ENCODE data around the gene SCN9A. TPM values are rescaled to one million over a fixed set of nuclear protein-coding genes. Genes with fewer than 3 reads are reported as not detected.

SCN9A gene
- total RNA-seq, 2 experiments from 2014 or later = not detected

- peaks cover 5% of the 10 kb centered on the region for H3K9me3 Mint-ChIP-seq (ENCODE audit: low read depth)
- no peak overlapping the region for H3K27ac Mint-ChIP-seq
- H3K27me3 Mint-ChIP-seq = no peaks in the 10 kb centered on the region
- DNase-seq (no peak), ATAC-seq (no peak)
- no peaks in the 10 kb centered on the region for H3K36me3 Mint-ChIP-seq
- no peaks in the 10 kb centered on the region for H3K4me1 Mint-ChIP-seq
- no peak overlapping the region for H3K4me3 Mint-ChIP-seq
- CTCF ChIA-PET = no interaction called here
Observed at GRCh38 chr2:166293984-166294383, 81.8 kb downstream of the SCN9A start.

- H3K4me1 Mint-ChIP-seq = no peaks in the 10 kb centered on the region
- DNase-seq (no peak), ATAC-seq (no peak)
- H3K27ac Mint-ChIP-seq = no peak overlapping the region
- H3K36me3 Mint-ChIP-seq = no peaks in the 10 kb centered on the region
- H3K4me3 Mint-ChIP-seq = no peak overlapping the region
- H3K9me3 Mint-ChIP-seq (ENCODE audit: low read depth) = no peaks in the 10 kb centered on the region
- CTCF ChIA-PET = no interaction called here
- no peaks in the 10 kb centered on the region for H3K27me3 Mint-ChIP-seq
Observed at GRCh38 chr2:166285215-166285614, 90.5 kb downstream of the SCN9A start.

- DNase-seq (no peak), ATAC-seq (no peak)
- Mint-ChIP-seq H3K27me3 (no peaks in the 10 kb centered on the region), H3K36me3 (no peaks in the 10 kb centered on the region), H3K27ac (no peak overlapping the region), H3K4me1 (no peaks in the 10 kb centered on the region), H3K9me3 (ENCODE audit: low read depth) (no peaks in the 10 kb centered on the region), H3K4me3 (no peak overlapping the region)
- CTCF ChIA-PET = no interaction called here
Observed at GRCh38 chr2:166284359-166284758, 91.4 kb downstream of the SCN9A start.

- no peak overlapping the region for H3K27ac Mint-ChIP-seq
Observed at GRCh38 chr2:166282154-166282553, 93.6 kb downstream of the SCN9A start.

GRCh38 chr2:166278856-166279255, 96.9 kb downstream of the SCN9A start:
- H3K4me3 Mint-ChIP-seq = no peak overlapping the region
- CTCF ChIA-PET = no interaction called here
- DNase-seq = no peak
- ATAC-seq = no peak
- no peaks in the 10 kb centered on the region for H3K9me3 Mint-ChIP-seq (ENCODE audit: low read depth)
- no peaks in the 10 kb centered on the region for H3K27me3 Mint-ChIP-seq
- no peaks in the 10 kb centered on the region for H3K4me1 Mint-ChIP-seq
- no peak overlapping the region for H3K27ac Mint-ChIP-seq
- H3K36me3 Mint-ChIP-seq = no peaks in the 10 kb centered on the region

More at GRCh38 chr2:166282154-166282553, 93.6 kb downstream of the SCN9A start:
- Mint-ChIP-seq H3K9me3 (ENCODE audit: low read depth) (no peaks in the 10 kb centered on the region), H3K27me3 (no peaks in the 10 kb centered on the region), H3K4me3 (no peak overlapping the region), H3K36me3 (no peaks in the 10 kb centered on the region), H3K4me1 (no peaks in the 10 kb centered on the region)
- DNase-seq (no peak), ATAC-seq (no peak)
- CTCF ChIA-PET = no interaction called here

- Mint-ChIP-seq H3K36me3 (no peaks in the 10 kb centered on the region), H3K27me3 (no peaks in the 10 kb centered on the region), H3K9me3 (ENCODE audit: low read depth) (no peaks in the 10 kb centered on the region), H3K4me1 (no peaks in the 10 kb centered on the region), H3K27ac (no peak overlapping the region), H3K4me3 (no peak overlapping the region)
- CTCF ChIA-PET = no interaction called here
- no peak for DNase-seq
- ATAC-seq = no peak
Observed at GRCh38 chr2:166270376-166270775, 105.4 kb downstream of the SCN9A start.

- Mint-ChIP-seq H3K9me3 (ENCODE audit: low read depth) (no peaks in the 10 kb centered on the region), H3K4me1 (no peaks in the 10 kb centered on the region), H3K36me3 (no peaks in the 10 kb centered on the region), H3K4me3 (no peak overlapping the region), H3K27ac (no peak overlapping the region), H3K27me3 (no peaks in the 10 kb centered on the region)
- DNase-seq = no peak
- ATAC-seq = no peak
- CTCF ChIA-PET = no interaction called here
Observed at GRCh38 chr2:166269322-166269721, 106.4 kb downstream of the SCN9A start.

GRCh38 chr2:166257859-166258258, 117.9 kb downstream of the SCN9A start:
- Mint-ChIP-seq H3K4me1 (no peaks in the 10 kb centered on the region), H3K9me3 (ENCODE audit: low read depth) (no peaks in the 10 kb centered on the region), H3K4me3 (no peak overlapping the region), H3K36me3 (no peaks in the 10 kb centered on the region), H3K27me3 (no peaks in the 10 kb centered on the region), H3K27ac (no peak overlapping the region)
- no peak for DNase-seq
- no peak for ATAC-seq
- CTCF ChIA-PET = no interaction called here

GRCh38 chr2:166256896-166257295, 118.8 kb downstream of the SCN9A start:
- Mint-ChIP-seq H3K4me3 (no peak overlapping the region), H3K36me3 (no peaks in the 10 kb centered on the region), H3K4me1 (no peaks in the 10 kb centered on the region), H3K9me3 (ENCODE audit: low read depth) (no peaks in the 10 kb centered on the region), H3K27me3 (no peaks in the 10 kb centered on the region), H3K27ac (no peak overlapping the region)
- CTCF ChIA-PET = interaction anchor here (1.0 kb wide), 1 partner anchor 15 kb away, joined by 3 read pairs; no protein-coding TSS in a partner anchor
- DNase-seq = no peak
- ATAC-seq = no peak

- Mint-ChIP-seq H3K36me3 (no peaks in the 10 kb centered on the region), H3K27ac (no peak overlapping the region), H3K9me3 (ENCODE audit: low read depth) (peaks cover 2% of the 10 kb centered on the region), H3K4me1 (no peaks in the 10 kb centered on the region), H3K27me3 (no peaks in the 10 kb centered on the region), H3K4me3 (no peak overlapping the region)
- ATAC-seq (no peak), DNase-seq (no peak)
- CTCF ChIA-PET = no interaction called here
Observed at GRCh38 chr2:166249318-166249717, 126.4 kb downstream of the SCN9A start.

GRCh38 chr2:166246901-166247300, 128.8 kb downstream of the SCN9A start:
- Mint-ChIP-seq H3K27ac (no peak overlapping the region), H3K4me1 (no peaks in the 10 kb centered on the region), H3K4me3 (no peak overlapping the region), H3K27me3 (no peaks in the 10 kb centered on the region), H3K9me3 (ENCODE audit: low read depth) (peaks cover 2% of the 10 kb centered on the region), H3K36me3 (no peaks in the 10 kb centered on the region)
- no peak for DNase-seq
- no peak for ATAC-seq
- CTCF ChIA-PET = no interaction called here

- ATAC-seq = no peak
- H3K36me3 Mint-ChIP-seq = no peaks in the 10 kb centered on the region
- H3K27me3 Mint-ChIP-seq = no peaks in the 10 kb centered on the region
- H3K9me3 Mint-ChIP-seq (ENCODE audit: low read depth) = no peaks in the 10 kb centered on the region
- no peak overlapping the region for H3K4me3 Mint-ChIP-seq
- CTCF ChIA-PET = interaction anchor here (1.2 kb wide), 1 partner anchor 14 kb away, joined by 3 read pairs; no protein-coding TSS in a partner anchor
- no peaks in the 10 kb centered on the region for H3K4me1 Mint-ChIP-seq
- H3K27ac Mint-ChIP-seq = no peak overlapping the region
- no peak for DNase-seq
Observed at GRCh38 chr2:166242309-166242708, 133.4 kb downstream of the SCN9A start.

GRCh38 chr2:166240387-166241313, 135.1 kb downstream of the SCN9A start:
- no peaks in the 10 kb centered on the region for H3K9me3 Mint-ChIP-seq (ENCODE audit: low read depth)
- no peaks in the 10 kb centered on the region for H3K27me3 Mint-ChIP-seq
- ATAC-seq (no peak), DNase-seq (no peak)
- H3K4me1 Mint-ChIP-seq = no peaks in the 10 kb centered on the region
- H3K27ac Mint-ChIP-seq = no peak overlapping the region
- CTCF ChIA-PET = interaction anchor here (1.2 kb wide), 1 partner anchor 16 kb away, joined by 3 read pairs; no protein-coding TSS in a partner anchor
- H3K36me3 Mint-ChIP-seq = no peaks in the 10 kb centered on the region
- H3K4me3 Mint-ChIP-seq = no peak overlapping the region

- no peak overlapping the region for H3K27ac Mint-ChIP-seq
- ATAC-seq (no peak), DNase-seq (no peak)
- H3K9me3 Mint-ChIP-seq (ENCODE audit: low read depth) = no peaks in the 10 kb centered on the region
- CTCF ChIA-PET = no interaction called here
- H3K4me3 Mint-ChIP-seq = no peak overlapping the region
- H3K4me1 Mint-ChIP-seq = no peaks in the 10 kb centered on the region
- H3K27me3 Mint-ChIP-seq = no peaks in the 10 kb centered on the region
- H3K36me3 Mint-ChIP-seq = no peaks in the 10 kb centered on the region
Observed at GRCh38 chr2:166239548-166239947, 136.2 kb downstream of the SCN9A start.
